ENCODE measurements around the gene OLIG1.

GRCh38 chr21:33069994-33070743 lies at the start of gene OLIG1:
- TF ChIP-seq EZH2phosphoT487 (IDR thresholded peaks at IDR 0.05; ENCODE audit: borderline replicate concordance, low read length) (no peak), CTCF (IDR thresholded peaks at IDR 0.05; ENCODE audit: low read depth, low read length, poor library complexity, severe bottlenecking) (no peak)

Measured in DOHH2 (cell line).